HCT116 (cell line): Measurements from ENCODE around the gene CRHBP. TPM values are rescaled to one million over a fixed set of nuclear protein-coding genes. Genes with fewer than 3 reads are reported as not detected.

ENCODE experiments used
- ATAC-seq: fragments of 200-7000 bp; cut with Tn5 transposase; 2 replicates; pipeline ENCODE4 v1.9.1; 2020; ENCODE audit warnings: mild to moderate bottlenecking, moderate library complexity
- BruUV-seq: library from RNA; stranded (reverse); fragments of 400-500 nt; replicated peaks from 2 replicates; lab custom pipeline; 2021; lab: Mats Ljungman, UMichigan
- CTCF ChIA-PET: fragments of 300-600 bp; sonication (Branson Sonifier 250); formaldehyde crosslinking; loops from one replicate; lab custom pipeline; 2021; ENCODE audit warnings: antibody characterized with exemption; lab: Charles Lee
- POLR2A ChIA-PET: fragments of 300-600, 350-600 bp; sonication (Branson Sonifier 250); formaldehyde crosslinking; loops from one replicate; lab custom pipeline; 2021; ENCODE audit warnings: antibody characterized with exemption; lab: Charles Lee
- RAD21 ChIA-PET, 2 experiments: fragments of 300-600 bp; sonication (Branson Sonifier 250); formaldehyde crosslinking; loops; one replicate each; lab custom pipeline; 2023; ENCODE audit warnings: low total read pairs in 2 of 2; ENCODE audit not compliant: uncharacterized antibody in 2 of 2, unreplicated experiment in 2 of 2, low non-redundant PET in 1 of 2; lab: Charles Lee
- DNase-seq: peaks from one replicate; pipeline ENCODE4 v3.0.0-alpha.2; 2010; ENCODE audit warnings: low read depth, low spot score
- H2AFZ ChIP-seq: fragments of 200-600 bp; shearing (Covaris generic), sonication (generic); 2 replicates; pipeline ENCODE4 v1.6.1; 2017; ENCODE audit warnings: low read depth, mixed run types, mixed read lengths, antibody characterized with exemption, low read length; ENCODE audit not compliant: poor library complexity, severe bottlenecking
- H3K27ac ChIP-seq: 2 replicates; pipeline ENCODE4 v1.5.1; 2012; ENCODE audit warnings: low read depth, low read length
- H3K27me3 ChIP-seq: fragments of 200-600 bp; sonication (generic); 2 replicates; pipeline ENCODE4 v1.6.1; 2016; ENCODE audit warnings: mixed run types, low read length, mixed read lengths; ENCODE audit not compliant: insufficient read depth
- H3K36me3 ChIP-seq, 2 experiments: fragments of 200-500 bp in 1 of 2; fragments of 200-600 bp in 1 of 2; sonication (Bioruptor generic) in 1 of 2; sonication (generic) in 1 of 2; 2 replicates each; pipeline versions ENCODE4 v1.5.1 to v1.6.1; 2014 to 2016; ENCODE audit warnings: low read length in 2 of 2, inconsistent platforms in 1 of 2, mixed read lengths in 1 of 2, mixed run types in 1 of 2; ENCODE audit not compliant: insufficient read depth in 2 of 2, control insufficient read depth in 1 of 2
- H3K4me1 ChIP-seq, 2 experiments: fragments of 200-600 bp in 1 of 2; sonication (generic) in 1 of 2; 2 replicates each; pipeline versions ENCODE4 v1.5.1 to v1.6.1; 2012 to 2017; ENCODE audit warnings: low read length in 2 of 2, inconsistent platforms in 1 of 2, mild to moderate bottlenecking in 1 of 2, mixed read lengths in 1 of 2, mixed run types in 1 of 2, moderate library complexity in 1 of 2; ENCODE audit not compliant: insufficient read depth in 2 of 2, control insufficient read depth in 1 of 2
- H3K4me2 ChIP-seq: fragments of 200-600 bp; sonication (generic); 2 replicates; pipeline ENCODE4 v1.6.1; 2017; ENCODE audit warnings: mixed run types, low read length, mixed read lengths
- H3K4me3 ChIP-seq, 2 experiments: fragments of 200-600 bp in 1 of 2; sonication (generic) in 1 of 2; replicated peaks in 1 of 2; 2 replicates each; pipeline ENCODE4 v1.5.1; 2011 to 2016; ENCODE audit warnings: low read length in 2 of 2, control low read depth in 1 of 2, low read depth in 1 of 2, mild to moderate bottlenecking in 1 of 2, mixed read lengths in 1 of 2, mixed run types in 1 of 2
- H3K79me2 ChIP-seq: fragments of 200-600 bp; sonication (generic); 2 replicates; pipeline ENCODE4 v1.6.1; 2017; ENCODE audit warnings: mild to moderate bottlenecking, mixed run types, low read length, moderate library complexity, mixed read lengths; ENCODE audit not compliant: insufficient read depth
- H3K9ac ChIP-seq: fragments of 200-600 bp; sonication (generic); 2 replicates; pipeline ENCODE4 v1.6.1; 2016; ENCODE audit warnings: low read length, mixed read lengths
- H3K9me2 ChIP-seq: fragments of 200-600 bp; sonication (generic), shearing (Covaris generic); 2 replicates; pipeline ENCODE4 v1.6.1; 2017; ENCODE audit warnings: mixed run types, mild to moderate bottlenecking, moderate library complexity; ENCODE audit not compliant: insufficient read depth
- H3K9me3 ChIP-seq, 2 experiments: fragments of 200-500 bp in 1 of 2; fragments of 200-600 bp in 1 of 2; sonication (Bioruptor generic) in 1 of 2; sonication (generic) in 1 of 2; 2 replicates each; pipeline ENCODE4 v1.6.1; 2014 to 2017; ENCODE audit warnings: low read length in 2 of 2, mixed read lengths in 2 of 2, inconsistent platforms in 1 of 2, low read depth in 1 of 2, mild to moderate bottlenecking in 1 of 2, mixed run types in 1 of 2, moderate library complexity in 1 of 2; ENCODE audit not compliant: control insufficient read depth in 1 of 2, insufficient read depth in 1 of 2
- H4K20me1 ChIP-seq: fragments of 200-600 bp; sonication (generic), shearing (Covaris generic); 2 replicates; pipeline ENCODE4 v1.6.1; 2017; ENCODE audit warnings: mixed run types, mild to moderate bottlenecking, moderate library complexity; ENCODE audit not compliant: insufficient read depth
- CBX3 ChIP-seq: IDR thresholded peaks from 2 replicates; pipeline ENCODE4 v1.6.1; 2012; ENCODE audit warnings: low read depth
- CEBPB ChIP-seq: IDR thresholded peaks from 2 replicates; pipeline ENCODE4 v1.6.1; 2012; ENCODE audit warnings: low read depth
- MAX ChIP-seq: IDR thresholded peaks from 2 replicates; pipeline ENCODE4 v1.6.1; 2012
- POLR2A ChIP-seq: IDR thresholded peaks from 2 replicates; pipeline ENCODE4 v1.7.0; 2011; ENCODE audit warnings: borderline replicate concordance; ENCODE audit not compliant: insufficient read depth, insufficient read length; ENCODE audit errors: extremely low read depth
- POLR2AphosphoS5 ChIP-seq: IDR thresholded peaks from 2 replicates; pipeline ENCODE4 v1.6.1; 2011; ENCODE audit warnings: mild to moderate bottlenecking, low read depth, low read length, moderate library complexity
- RAD21 ChIP-seq: IDR thresholded peaks from 2 replicates; pipeline ENCODE4 v1.6.1; 2012; ENCODE audit warnings: low read depth, mild to moderate bottlenecking
- REST ChIP-seq: IDR thresholded peaks from 2 replicates; pipeline ENCODE4 v1.6.1; 2012; ENCODE audit warnings: low read depth
- SIN3A ChIP-seq: IDR thresholded peaks from 2 replicates; pipeline ENCODE4 v1.6.1; 2012; ENCODE audit warnings: low read depth
- SP1 ChIP-seq: IDR thresholded peaks from 2 replicates; pipeline ENCODE4 v1.6.1; 2012; ENCODE audit warnings: low read depth
- SRF ChIP-seq: IDR thresholded peaks from 2 replicates; pipeline ENCODE4 v1.6.1; 2012; ENCODE audit warnings: low read depth
- ZFX ChIP-seq: fragments of 450-650 bp; IDR thresholded peaks from 2 replicates; pipeline ENCODE4 v1.6.1; 2017
- intact Hi-C: fragments of 100-400 bp; cut with micrococcal nuclease; formaldehyde crosslinking; loops from 2 replicates; pipeline ENCODE4 v1.10.0; 2022
- total RNA-seq: library from RNA; stranded (reverse); gene quantifications from one replicate; pipeline ENCODE4 v1.2.1, GENCODE V29; 2021; ENCODE audit not compliant: unreplicated experiment

Gene CRHBP
- total RNA-seq, 1 experiment from 2014 or later, result not detected

GRCh38 chr5:77006124-77006523, 53.3 kb downstream of the CRHBP start:
- H3K9ac ChIP-seq, result no peak overlapping the region
- no peak overlapping the region for H2AFZ ChIP-seq
- H3K27ac ChIP-seq, result no peak overlapping the region
- no peaks in the 10 kb centered on the region for H3K4me1 ChIP-seq
- TF ChIP-seq CBX3 (no peak), POLR2AphosphoS5 (no peak), RAD21 (no peak), CEBPB (no peak), MAX (no peak), POLR2A (no peak), REST (no peak), ZFX (no peak), SIN3A (no peak)
- H3K79me2 ChIP-seq, result no peaks in the 10 kb centered on the region
- DNase-seq (no peak), ATAC-seq (no peak)
- no peaks in the 10 kb centered on the region for H3K9me3 ChIP-seq
- ChIA-PET RAD21 (no interaction called here), POLR2A (no interaction called here), CTCF (no interaction called here)
- H3K36me3 ChIP-seq, result no peaks in the 10 kb centered on the region
- BruUV-seq, result no TSS peak
- intact Hi-C loops, result no loop called here
- H3K27me3 ChIP-seq, result no peaks in the 10 kb centered on the region
- H3K9me2 ChIP-seq, result no peaks in the 10 kb centered on the region
- H3K4me3 ChIP-seq, result no peak overlapping the region
- no peak overlapping the region for H3K4me2 ChIP-seq
- H4K20me1 ChIP-seq, result no peaks in the 10 kb centered on the region

GRCh38 chr5:77008413-77008812, 55.6 kb downstream of the CRHBP start:
- ATAC-seq (no peak), DNase-seq (no peak)
- Histone ChIP-seq H3K27ac (no peak overlapping the region), H4K20me1 (no peaks in the 10 kb centered on the region), H3K79me2 (no peaks in the 10 kb centered on the region), H3K4me1 (peaks cover 0 to 5% of the 10 kb centered on the region in 2 experiments; a peak in 1 of 4 replicates), H3K9me2 (no peaks in the 10 kb centered on the region), H3K36me3 (no peaks in the 10 kb centered on the region), H2AFZ (no peak overlapping the region), H3K9ac (no peak overlapping the region), H3K27me3 (no peaks in the 10 kb centered on the region), H3K4me3 (no peak overlapping the region), H3K9me3 (no peaks in the 10 kb centered on the region), H3K4me2 (no peak overlapping the region)
- no TSS peak for BruUV-seq
- POLR2A ChIA-PET, result no interaction called here
- no peak for TF ChIP-seq POLR2A
- TF ChIP-seq SP1, result no peak
- no peak for TF ChIP-seq REST
- TF ChIP-seq SRF, result no peak
- CTCF ChIA-PET, result no interaction called here
- RAD21 ChIA-PET, result no interaction called here
- intact Hi-C loops, result no loop called here
